Measurements from ENCODE around the gene PTH2. TPM values are rescaled to one million over a fixed set of nuclear protein-coding genes. Genes with fewer than 3 reads are reported as not detected.

The PTH2 gene
- total RNA-seq, 6 experiments from 2014 or later, result not detected

GRCh38 chr19:49390929-49391359, 32.3 kb downstream of the PTH2 start:
- Mint-ChIP-seq H3K27ac (no peak overlapping the region), H3K4me1 (ENCODE audit: low read depth) (peaks cover 6% of the 10 kb centered on the region), H3K4me3 (no peak overlapping the region), H3K36me3 (ENCODE audit: low read depth) (no peaks in the 10 kb centered on the region), H3K9me3 (no peaks in the 10 kb centered on the region), H3K27me3 (ENCODE audit: insufficient read depth) (peaks cover 18% of the 10 kb centered on the region)
- TF ChIP-seq CTCF (IDR thresholded peaks at IDR 0.05), result no peak
- DNase-seq, result no peak

- H3K9me3 Mint-ChIP-seq, result no peaks in the 10 kb centered on the region
- peaks cover 19% of the 10 kb centered on the region for H3K27me3 Mint-ChIP-seq (ENCODE audit: insufficient read depth)
- H3K27ac Mint-ChIP-seq, result no peak overlapping the region
- DNase-seq, result no peak
- H3K4me3 Mint-ChIP-seq, result no peak overlapping the region
- H3K4me1 Mint-ChIP-seq (ENCODE audit: low read depth), result peaks cover 6% of the 10 kb centered on the region
- TF ChIP-seq CTCF (IDR thresholded peaks at IDR 0.05), result no peak
- no peaks in the 10 kb centered on the region for H3K36me3 Mint-ChIP-seq (ENCODE audit: low read depth)
Observed at GRCh38 chr19:49390131-49390928, 32.9 kb downstream of the PTH2 start.

GRCh38 chr19:49389406-49389805, 33.8 kb downstream of the PTH2 start:
- peaks cover 18% of the 10 kb centered on the region for H3K27me3 Mint-ChIP-seq (ENCODE audit: insufficient read depth)
- DNase-seq, result no peak
- peaks cover 6% of the 10 kb centered on the region for H3K4me1 Mint-ChIP-seq (ENCODE audit: low read depth)
- H3K27ac Mint-ChIP-seq, result no peak overlapping the region
- no peaks in the 10 kb centered on the region for H3K9me3 Mint-ChIP-seq
- no peaks in the 10 kb centered on the region for H3K36me3 Mint-ChIP-seq (ENCODE audit: low read depth)
- H3K4me3 Mint-ChIP-seq, result no peak overlapping the region
- no peak for TF ChIP-seq CTCF (IDR thresholded peaks at IDR 0.05)

GRCh38 chr19:49387936-49388372, 35.3 kb downstream of the PTH2 start, which contains the start of gene KASH5:
Gene KASH5 (plus strand): TSS chr19:49388249. CDS start chr19:49390884, 2,635 bp downstream.
- Mint-ChIP-seq H3K4me3 (no peak within 1 kb of the TSS), H3K4me1 (ENCODE audit: low read depth) (peaks cover 6% of the 10 kb centered on the region), H3K36me3 (ENCODE audit: low read depth) (no peaks in the 10 kb centered on the region), H3K27ac (no peak within 1 kb of the TSS), H3K9me3 (peaks cover 2% of the 10 kb centered on the region; the same call in 1 of the 2 replicates), H3K27me3 (ENCODE audit: insufficient read depth) (peaks cover 14% of the 10 kb centered on the region)
- DNase-seq, result no peak
- TF ChIP-seq CTCF (IDR thresholded peaks at IDR 0.05), result no peak

GRCh38 chr19:49383599-49383998, 39.6 kb downstream of the PTH2 start:
- DNase-seq, result no peak
- Mint-ChIP-seq H3K4me3 (no peak overlapping the region), H3K36me3 (ENCODE audit: low read depth) (no peaks in the 10 kb centered on the region), H3K27me3 (ENCODE audit: insufficient read depth) (peaks cover 12% of the 10 kb centered on the region), H3K9me3 (peaks cover 19% of the 10 kb centered on the region), H3K4me1 (ENCODE audit: low read depth) (no peaks in the 10 kb centered on the region), H3K27ac (no peak overlapping the region)
- TF ChIP-seq CTCF (IDR thresholded peaks at IDR 0.05), result no peak
